GM19324 (cell line): ENCODE results near the gene MYF6.
"Not testable (repeated sequence)": the region's sequence is repeated elsewhere in the genome, so short reads cannot be mapped to it uniquely, and the experiment has no call there.

Source experiments
- ATAC-seq: cut with Tn5 transposase; IDR thresholded peaks from one replicate; pipeline ENCODE4 v1.9.1; 2021; ENCODE audit warnings: mild to moderate bottlenecking, moderate library complexity; ENCODE audit not compliant: unreplicated experiment, low FRiP score

Gene MYF6

DNA sequence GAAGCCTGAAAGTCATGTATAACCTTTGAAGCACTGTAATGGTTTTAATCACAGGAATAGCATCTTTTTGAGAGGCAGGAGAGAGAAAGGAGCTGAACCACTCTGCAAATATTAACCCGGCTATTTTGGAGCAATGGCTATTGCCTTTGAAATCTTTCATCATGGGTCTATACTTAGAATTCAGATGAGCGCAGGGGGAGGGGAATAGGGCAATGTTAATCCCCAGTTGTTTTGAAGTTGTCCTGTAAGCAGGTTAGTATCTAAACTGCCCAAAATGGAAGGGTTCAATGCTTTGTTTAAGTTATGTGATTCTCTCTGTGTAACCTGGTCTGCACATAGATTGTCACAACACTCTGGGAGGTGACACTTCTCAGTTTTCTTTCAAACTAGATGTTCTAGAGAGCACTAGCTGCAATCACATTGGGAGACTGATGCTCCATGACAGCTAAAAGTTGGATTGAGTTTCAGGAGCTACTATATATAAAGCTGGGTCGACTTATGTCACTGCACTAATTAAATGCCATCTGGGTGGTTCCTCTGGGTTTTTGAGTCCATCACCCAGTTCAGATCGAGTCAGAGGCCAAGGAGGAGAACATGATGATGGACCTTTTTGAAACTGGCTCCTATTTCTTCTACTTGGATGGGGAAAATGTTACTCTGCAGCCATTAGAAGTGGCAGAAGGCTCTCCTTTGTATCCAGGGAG lies at the start of gene MYF6:
Gene MYF6 (plus strand): TSS at position 509 of the 704 bp plus-strand sequence. CDS start 86 bp downstream, at position 595.
- no peak for ATAC-seq

DNA sequence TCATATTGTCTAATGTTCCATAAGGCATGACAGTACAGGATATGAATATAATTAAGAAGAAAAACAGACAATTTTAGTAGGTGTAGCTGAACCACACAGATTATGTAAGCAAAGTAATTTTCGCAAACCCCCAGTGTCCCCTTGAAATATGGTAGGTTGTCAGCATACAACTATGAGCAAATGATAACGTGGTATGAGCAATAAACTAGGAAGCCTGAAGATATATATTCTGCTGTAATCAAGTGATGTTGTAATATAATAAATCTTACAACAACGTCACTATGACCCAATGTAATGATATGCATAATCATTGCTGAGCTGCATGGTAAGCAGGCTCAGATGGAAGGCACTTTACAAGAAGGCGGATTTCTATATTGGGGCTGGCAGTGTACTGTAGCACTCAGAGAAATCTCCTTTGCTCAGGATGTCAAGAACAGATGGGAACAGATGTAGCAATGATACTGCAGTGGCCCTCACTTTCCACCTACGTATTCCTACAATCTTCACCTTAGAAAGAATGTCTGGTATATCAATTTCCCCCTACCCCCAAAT lies 47.8 kb upstream of the MYF6 start:
- ATAC-seq, result no peak

DNA sequence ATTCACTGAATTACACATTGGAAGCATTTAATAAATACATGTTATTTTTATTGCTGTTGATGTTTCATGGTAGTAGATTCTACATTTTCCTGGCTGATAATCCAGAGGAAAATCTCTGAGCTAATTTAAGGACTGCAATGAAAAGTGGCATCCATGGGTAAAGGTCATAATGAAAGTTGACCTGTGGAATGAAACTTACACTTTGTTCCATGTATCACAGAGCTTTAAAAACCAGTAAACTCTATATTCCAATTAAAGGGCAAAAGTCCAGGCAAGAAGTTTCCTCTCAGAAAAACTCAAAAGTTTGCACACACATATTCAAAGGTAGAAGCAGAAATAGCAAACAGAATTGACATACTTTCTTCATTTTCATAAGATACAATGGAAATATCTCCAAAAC lies 44.8 kb upstream of the MYF6 start:
- ATAC-seq, result no peak

DNA sequence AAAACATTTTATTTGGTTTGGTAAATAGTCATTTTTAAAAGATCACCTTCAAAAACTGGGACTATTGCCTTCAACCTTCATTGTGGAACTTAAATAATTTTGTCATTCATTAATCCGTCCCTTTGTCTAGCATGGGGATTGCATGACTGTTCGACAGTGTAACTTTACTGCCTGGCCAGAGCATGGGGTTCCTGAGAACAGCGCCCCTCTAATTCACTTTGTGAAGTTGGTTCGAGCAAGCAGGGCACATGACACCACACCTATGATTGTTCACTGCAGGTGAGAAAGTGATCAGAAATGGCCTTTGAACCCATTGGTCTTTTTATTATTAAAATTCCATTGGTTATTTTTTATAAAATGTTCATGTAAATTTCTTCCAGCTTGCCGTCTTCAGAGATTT lies 37.2 kb upstream of the MYF6 start:
- ATAC-seq, result no peak

DNA sequence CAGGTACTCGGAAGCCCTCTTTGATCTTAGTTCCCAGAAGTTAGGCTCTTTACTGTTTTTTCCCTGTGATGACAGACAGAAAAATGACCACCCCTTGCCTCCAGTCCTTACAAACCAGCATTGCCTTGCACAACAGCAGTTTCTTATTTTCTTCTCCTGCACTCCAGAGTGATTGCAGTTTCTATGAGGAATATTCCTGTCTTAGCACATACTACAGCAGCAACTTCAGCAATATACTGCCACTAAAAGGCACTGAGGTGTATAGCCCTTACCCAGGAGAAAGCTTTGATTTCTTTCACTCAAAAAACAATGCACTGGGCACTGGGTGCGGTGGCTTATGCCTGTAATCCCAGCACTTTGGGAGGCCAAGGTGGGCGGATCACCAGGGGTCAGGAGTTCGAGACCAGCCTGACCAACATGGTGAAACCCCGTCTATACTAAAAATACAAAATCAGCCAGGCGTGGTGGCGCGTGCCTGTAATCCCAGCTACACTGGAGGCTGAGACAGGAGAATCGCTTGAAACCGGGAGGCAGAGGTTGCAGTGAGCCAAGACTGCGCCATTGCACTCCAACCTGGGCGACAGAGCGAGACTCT lies 31.3 kb upstream of the MYF6 start:
- ATAC-seq, result not testable (repeated sequence)

DNA sequence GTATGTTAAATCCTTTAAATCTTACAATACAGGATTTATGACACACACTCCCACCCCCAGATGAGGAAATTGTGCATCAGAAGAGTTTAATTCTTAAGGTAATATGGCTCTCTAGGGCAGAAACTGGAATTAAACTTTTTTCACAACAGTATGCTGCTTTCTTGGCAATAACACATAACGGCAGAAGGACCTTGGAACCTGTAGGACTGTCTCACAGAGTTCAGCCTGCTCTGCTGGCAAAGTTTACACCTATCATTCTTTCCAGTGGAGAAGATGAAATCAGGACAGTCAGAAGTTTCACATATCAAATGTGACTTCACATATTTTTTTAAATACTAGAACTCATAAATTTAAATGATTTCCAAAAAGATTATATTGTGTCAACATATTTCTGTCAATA lies 30.6 kb upstream of the MYF6 start:
- no peak for ATAC-seq

DNA sequence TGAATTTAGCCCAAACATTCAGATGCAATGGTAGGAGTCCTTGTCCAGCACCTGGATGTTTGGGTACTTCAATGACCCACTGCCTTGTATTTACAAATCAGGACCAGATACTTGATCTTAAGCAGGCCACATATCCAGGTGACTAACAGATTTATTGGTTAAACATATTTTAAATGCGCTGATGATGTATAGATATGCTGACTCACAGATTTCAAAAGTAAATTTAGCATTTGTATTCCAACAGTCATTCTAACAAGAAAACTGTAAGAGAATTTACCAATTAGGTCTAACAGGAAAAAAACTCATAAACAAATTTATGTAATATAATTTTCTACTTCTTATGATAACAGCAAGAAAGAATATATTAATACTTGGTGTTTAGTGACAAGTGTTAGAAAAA lies 29.4 kb upstream of the MYF6 start:
- no peak for ATAC-seq

DNA sequence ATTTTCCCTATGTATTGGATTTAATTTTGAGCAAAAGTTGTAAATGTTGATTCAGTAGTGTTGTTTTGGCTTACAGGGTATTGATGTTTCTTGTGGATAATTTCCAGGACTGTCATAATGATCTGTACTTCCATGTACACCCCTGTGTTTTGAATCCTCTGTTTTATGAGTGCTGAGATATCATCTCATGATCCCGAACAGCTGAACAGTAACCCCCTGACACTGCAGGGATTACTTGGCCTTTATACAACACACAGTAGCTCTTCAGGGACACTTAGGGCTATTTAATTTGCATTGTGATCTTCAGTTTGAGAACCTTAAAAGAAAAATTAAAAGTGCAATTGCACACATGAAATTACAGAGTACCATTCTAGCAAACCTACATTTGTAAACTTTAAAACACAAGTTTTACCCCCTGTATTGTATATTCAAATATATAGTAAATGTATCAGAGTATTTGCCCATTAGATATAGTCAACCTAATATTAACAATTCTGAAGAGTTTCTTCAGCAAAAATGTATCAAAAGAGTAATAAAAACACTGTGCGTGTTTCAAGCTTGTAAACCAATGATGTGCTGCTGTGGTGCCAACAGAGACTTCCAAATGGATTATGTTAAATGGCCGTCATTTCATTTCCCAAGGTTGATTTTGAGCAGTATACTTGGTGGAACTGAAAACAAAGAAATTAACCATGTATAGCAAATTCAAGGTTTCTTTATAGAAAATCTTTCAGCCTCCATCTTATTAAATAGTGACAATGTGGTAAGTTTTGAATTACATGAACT lies 27.9 kb upstream of the MYF6 start:
- no peak for ATAC-seq

DNA sequence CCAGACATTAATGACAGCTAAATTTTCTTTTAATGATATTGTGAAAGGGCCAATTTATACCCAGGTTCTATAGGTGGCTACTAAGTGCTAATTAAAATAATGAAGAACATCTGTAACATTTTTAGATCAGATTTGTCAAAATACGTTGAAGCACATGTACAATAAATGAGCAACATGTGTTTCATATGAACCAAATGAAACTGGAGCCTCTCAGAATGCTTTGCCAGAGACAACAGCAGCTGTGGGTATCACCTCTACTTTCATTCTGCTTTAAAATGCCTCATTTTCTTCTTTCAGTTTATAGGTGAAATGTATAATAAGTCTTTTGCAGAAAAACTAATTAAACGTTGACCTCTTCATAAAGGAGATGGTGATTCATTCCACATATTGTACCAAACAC lies 26.1 kb upstream of the MYF6 start:
- peak; percentile 96 for ATAC-seq

DNA sequence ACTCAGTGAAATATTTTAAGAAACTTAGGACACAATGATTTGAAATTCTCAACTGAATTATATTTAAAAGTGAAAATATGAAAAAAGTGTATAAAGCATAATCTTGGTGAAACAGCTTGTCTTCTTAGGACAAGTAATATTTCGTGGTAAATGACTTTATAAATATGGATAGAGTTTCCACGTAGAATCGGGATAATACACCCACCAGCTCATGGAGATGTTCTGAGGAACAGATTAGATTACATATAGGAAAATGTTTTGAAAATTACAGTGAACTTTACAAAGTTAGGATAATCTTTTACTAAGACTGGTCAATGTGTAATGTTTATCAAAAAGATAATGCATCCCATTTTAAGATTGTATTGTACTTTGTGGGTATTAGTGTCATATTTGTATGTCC lies 25.6 kb upstream of the MYF6 start:
- no peak for ATAC-seq

DNA sequence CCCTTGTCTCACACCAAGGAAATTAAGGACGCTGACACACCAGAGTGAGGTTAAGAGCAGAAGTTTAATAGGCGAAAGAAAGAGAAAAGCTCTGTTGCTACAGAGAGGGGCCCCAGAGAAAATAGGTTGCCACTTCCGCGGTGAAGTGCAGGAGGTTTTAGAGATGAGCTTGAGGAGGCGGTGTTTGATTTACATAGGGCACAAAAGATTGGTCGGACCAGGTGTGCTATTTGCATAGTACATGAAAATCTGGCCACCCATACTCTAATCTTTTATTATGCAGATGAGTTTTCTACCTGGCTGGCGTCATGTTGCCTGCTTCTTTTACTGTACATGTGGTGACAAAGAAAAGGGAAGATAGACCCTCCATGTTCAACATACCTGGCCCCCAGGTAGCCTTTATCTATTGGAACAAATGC lies 23.3 kb upstream of the MYF6 start:
- ATAC-seq, result no peak

DNA sequence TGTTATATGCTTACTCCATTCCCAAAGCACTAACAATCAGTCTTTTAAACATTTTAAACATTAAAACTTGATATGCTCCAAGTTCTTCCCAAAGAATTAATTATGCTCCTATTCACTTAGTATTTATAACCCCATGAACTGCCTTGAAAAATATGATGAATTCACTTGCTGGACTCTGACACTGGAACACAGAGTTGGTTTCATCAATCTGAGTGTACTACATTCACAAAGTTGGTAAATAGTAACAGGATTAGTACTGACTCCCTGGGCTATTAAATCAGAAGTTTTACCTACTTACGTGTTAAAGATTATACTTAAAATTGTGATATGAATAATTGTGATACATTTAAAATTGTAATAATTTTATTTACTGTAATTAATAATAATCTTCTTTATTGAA lies 17.3 kb upstream of the MYF6 start:
- no peak for ATAC-seq

DNA sequence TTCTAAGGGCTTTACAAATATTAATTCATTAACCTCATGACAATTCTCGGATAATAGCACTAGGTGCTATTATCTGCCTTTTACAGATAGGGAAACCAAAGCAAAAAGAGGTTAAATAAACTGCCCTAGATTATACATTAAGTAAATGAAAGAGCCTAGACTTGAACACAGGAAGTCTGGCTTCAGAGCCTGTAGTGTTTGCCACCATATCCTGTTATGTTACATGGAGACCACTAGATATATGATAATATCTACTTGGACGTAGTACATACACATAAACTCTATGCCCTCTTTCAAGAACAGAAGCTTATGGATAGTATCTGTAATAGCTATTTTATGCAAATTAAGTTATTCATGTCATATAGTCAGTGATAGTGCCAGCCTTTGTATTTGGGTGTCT lies 16.9 kb upstream of the MYF6 start:
- ATAC-seq, result no peak

DNA sequence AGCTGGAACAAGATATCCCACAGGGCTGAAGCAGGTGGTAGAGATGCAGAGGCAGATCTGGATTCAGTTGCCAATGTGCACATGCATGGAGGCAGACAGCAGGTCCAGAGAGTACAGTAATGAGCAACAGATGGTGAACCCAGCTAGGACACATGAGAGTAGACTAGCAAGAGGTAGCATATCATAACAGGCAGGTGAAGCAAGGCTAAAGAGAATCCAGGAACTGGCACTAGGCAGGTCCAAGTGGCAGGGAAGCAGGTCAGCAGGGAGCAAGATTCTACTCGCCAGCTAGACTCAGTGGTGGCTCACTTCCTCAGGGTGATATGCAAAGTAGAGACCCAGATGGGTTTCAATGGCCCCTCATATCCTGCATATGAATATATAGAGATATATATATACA lies 15.3 kb upstream of the MYF6 start:
- ATAC-seq, result peak; percentile 90

DNA sequence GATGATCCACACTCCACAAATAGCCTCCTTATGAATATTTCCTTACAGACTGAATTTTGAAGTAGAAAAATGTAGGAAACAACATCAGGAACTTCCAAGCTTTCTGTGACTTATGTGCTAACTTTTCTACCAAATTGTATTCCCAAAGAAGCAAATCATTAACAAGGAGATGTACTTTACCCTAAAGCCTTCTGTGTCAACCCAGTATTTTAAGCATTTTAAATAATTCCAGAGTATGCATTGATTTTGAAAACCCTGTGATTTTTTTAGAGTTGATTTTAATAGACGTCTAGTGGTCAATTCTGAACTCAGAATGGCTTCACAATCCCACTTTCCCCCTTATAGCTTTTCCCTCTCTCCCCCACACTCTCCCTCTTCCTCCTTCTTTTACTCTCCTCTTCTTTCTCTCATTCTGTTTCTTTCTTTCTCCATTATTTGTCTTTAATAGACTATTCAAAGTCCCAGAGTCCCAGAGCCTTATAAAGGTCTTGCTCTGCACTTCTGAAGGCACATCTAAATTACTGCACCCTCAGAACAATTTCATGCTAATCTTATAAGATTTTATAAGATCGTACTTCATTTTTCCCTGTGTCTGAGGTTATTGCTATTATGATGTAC lies 10.1 kb upstream of the MYF6 start:
- ATAC-seq, result no peak

DNA sequence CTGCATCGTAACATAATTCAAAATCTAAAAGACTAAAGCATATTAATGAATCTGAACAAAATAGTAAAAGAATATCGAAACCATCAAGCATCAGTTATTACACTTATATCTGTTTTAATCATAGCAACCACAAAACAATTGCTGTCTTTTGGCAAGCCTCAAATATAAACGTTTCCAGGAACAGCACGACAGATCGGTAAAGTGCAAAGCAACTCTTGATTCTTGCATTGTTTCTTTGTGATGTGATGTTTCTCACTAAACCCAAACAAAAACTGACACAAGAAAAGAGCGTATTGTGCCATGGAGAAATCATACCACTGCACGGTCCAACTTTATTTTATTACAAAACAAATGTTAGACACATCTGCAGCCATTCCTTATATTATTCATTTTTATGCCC lies 9.2 kb upstream of the MYF6 start:
- ATAC-seq, result no peak

DNA sequence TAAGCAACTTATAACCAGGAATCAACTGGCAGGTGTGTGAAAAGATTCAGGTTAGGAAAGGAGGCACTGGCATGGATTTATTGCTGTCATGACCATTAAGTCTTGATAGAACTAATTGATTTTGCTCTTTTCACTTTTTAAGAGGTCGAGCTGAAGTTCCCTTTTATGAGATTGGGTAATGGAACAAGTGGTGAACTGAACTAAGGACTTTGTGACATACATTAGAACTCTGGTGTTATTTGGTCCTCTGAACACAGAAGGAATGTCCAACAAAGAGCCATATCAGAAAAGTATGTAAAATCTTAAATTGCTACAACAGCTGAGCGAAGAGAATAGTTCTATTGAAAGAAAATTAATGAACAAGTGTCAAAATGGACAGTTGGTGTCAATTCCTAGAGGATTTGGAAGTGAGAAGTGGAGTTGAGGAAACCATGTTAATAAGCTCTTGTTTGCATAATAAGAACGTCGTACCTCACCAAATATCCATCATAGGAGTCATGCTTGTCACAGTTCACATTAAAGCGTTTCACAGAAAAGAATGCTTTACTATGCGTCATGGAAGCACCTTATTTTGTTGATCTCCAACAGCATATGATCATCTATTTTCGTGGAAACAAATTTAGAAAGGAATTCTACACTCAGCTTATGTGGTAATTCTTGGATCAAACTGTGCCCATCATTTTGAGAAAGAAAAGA lies 8.4 kb upstream of the MYF6 start:
- no peak for ATAC-seq

DNA sequence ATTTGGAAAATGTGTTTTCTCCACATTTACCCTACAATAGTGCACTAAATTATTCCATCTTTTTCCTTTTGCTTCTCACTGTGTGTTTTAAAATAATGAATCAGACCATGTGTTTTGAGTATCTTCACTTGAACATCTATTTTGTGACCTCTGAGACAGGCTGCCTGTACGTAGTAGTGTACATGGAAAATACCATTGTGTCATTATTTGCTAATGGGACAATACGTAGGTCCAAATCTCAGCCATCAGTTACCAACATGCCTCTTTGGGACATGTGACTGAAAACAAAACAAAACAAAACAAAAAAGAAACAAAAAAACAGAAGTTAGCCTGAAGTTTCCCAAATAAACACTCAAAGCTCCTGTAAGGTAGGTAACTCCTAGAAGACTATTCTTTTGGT lies 7.1 kb upstream of the MYF6 start:
- ATAC-seq, result no peak

DNA sequence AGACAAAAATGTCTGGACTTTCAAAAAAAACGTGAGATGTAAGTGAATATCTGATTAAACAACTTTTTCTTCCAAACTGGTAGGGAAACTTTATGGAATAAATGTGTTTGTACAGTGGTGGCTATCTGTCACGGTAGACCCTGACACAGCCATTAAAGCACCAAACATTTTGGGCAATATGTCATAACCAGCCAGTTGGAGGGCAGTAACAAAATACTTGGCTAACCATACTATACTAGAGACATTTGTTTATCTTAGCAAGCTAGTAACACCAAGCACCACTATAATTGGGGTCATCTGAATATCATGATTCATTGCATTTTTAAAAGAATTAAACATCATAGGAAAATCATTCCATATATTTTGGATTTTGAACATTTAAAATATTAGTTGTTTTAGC lies 6.0 kb upstream of the MYF6 start:
- ATAC-seq, result no peak
